GM23338 (cell line): ENCODE results near the gene LYZL6. TPM values are rescaled to one million over a fixed set of nuclear protein-coding genes. Genes with fewer than 3 reads are reported as not detected.

Experiments
- polyA plus RNA-seq: library from polyadenylated mRNA; unstranded; fragments of >200 nt; fragmentation: Nextera tagmentation; extraction: Ambion mirVana; gene quantifications from 2 replicates; pipeline ENCODE4 v1.2.1, GENCODE V29; 2016
- small RNA-seq: library from RNA; depleted of rRNA; stranded (forward); fragments of <200 nt; gene quantifications from one replicate; pipeline ENCODE3, GENCODE V24; 2014; ENCODE audit warnings: low replicate concordance
- total RNA-seq: library from RNA; depleted of rRNA; stranded (reverse); fragments of >200 nt; shearing (Covaris generic); gene quantifications from 2 replicates; pipeline ENCODE4 v1.2.3, GENCODE V29; 2014; rRNA removed

Gene LYZL6
- total and polyA plus RNA-seq, 2 experiments from 2014 or later, result not detected

Small RNAs within 50 kb of the gene (small RNA-seq; reads per million reads assigned to genes)
- gene RF00100, result 1,529 reads per million, percentile 100 among the genes with 10 or more reads in this experiment

Other genes starting within 250 kb of the LYZL6 start
- 23.1 and 26.2 TPM in 2 replicates for gene RASL10B, start 212.1 kb downstream of the LYZL6 start, total RNA-seq
- gene RASL10B, start 212.1 kb downstream of the LYZL6 start, polyA plus RNA-seq, result 6.2 and 7.1 TPM in 2 replicates
- gene GAS2L2, start 190.5 kb downstream of the LYZL6 start, total RNA-seq, result not detected in 2 replicates
- gene GAS2L2, start 190.5 kb downstream of the LYZL6 start, polyA plus RNA-seq, result 0.06 TPM in 1 of 2 replicates, not detected in the other
- 1.6 TPM in 1 of 2 replicates, not detected in the other for gene C17orf50, start 182.8 kb downstream of the LYZL6 start, total RNA-seq
- gene C17orf50, start 182.8 kb downstream of the LYZL6 start, polyA plus RNA-seq, result 0.37 and 0.74 TPM in 2 replicates
- gene MMP28, start 148.1 kb downstream of the LYZL6 start, total RNA-seq, result not detected in 2 replicates
- gene MMP28, start 148.1 kb downstream of the LYZL6 start, polyA plus RNA-seq, result not detected in 2 replicates
- gene TAF15, start 134.2 kb downstream of the LYZL6 start, total RNA-seq, result 109 and 148 TPM in 2 replicates
- 28.2 and 33.8 TPM in 2 replicates for gene TAF15, start 134.2 kb downstream of the LYZL6 start, polyA plus RNA-seq
- gene HEATR9, start 74.8 kb downstream of the LYZL6 start, total RNA-seq, result not detected in 2 replicates
- not detected in 2 replicates for gene HEATR9, start 74.8 kb downstream of the LYZL6 start, polyA plus RNA-seq
- not detected in 2 replicates for gene CCL5, start 63.4 kb downstream of the LYZL6 start, total RNA-seq
- gene CCL5, start 63.4 kb downstream of the LYZL6 start, polyA plus RNA-seq, result not detected in 2 replicates
- 3.9 and 5.2 TPM in 2 replicates for gene RDM1, start 12.9 kb downstream of the LYZL6 start, total RNA-seq
- gene RDM1, start 12.9 kb downstream of the LYZL6 start, polyA plus RNA-seq, result 7.3 and 8.8 TPM in 2 replicates
- not detected in 2 replicates for gene CCL16, start 37.8 kb upstream of the LYZL6 start, total RNA-seq
- not detected in 2 replicates for gene CCL16, start 37.8 kb upstream of the LYZL6 start, polyA plus RNA-seq
- gene CCL14, start 43.0 kb upstream of the LYZL6 start, total RNA-seq, result not detected in 2 replicates
- not detected in 2 replicates for gene CCL14, start 43.0 kb upstream of the LYZL6 start, polyA plus RNA-seq
- not detected in 2 replicates for gene CCL15, start 57.8 kb upstream of the LYZL6 start, total RNA-seq
- gene CCL15, start 57.8 kb upstream of the LYZL6 start, polyA plus RNA-seq, result not detected in 2 replicates
- gene CCL23, start 74.3 kb upstream of the LYZL6 start, total RNA-seq, result not detected in 2 replicates
- gene CCL23, start 74.3 kb upstream of the LYZL6 start, polyA plus RNA-seq, result not detected in 2 replicates
- gene CCL18, start 120.6 kb upstream of the LYZL6 start, total RNA-seq, result not detected in 2 replicates
- gene CCL18, start 120.6 kb upstream of the LYZL6 start, polyA plus RNA-seq, result not detected in 2 replicates
- not detected in 2 replicates for gene CCL3, start 146.4 kb upstream of the LYZL6 start, total RNA-seq
- 0.40 TPM in 1 of 2 replicates, not detected in the other for gene CCL3, start 146.4 kb upstream of the LYZL6 start, polyA plus RNA-seq
- gene CCL4, start 160.1 kb upstream of the LYZL6 start, total RNA-seq, result not detected in 2 replicates
- not detected in 2 replicates for gene CCL4, start 160.1 kb upstream of the LYZL6 start, polyA plus RNA-seq
- gene TBC1D3B, start 232.9 kb upstream of the LYZL6 start, total RNA-seq, result 0.54 and 1.3 TPM in 2 replicates
- gene TBC1D3B, start 232.9 kb upstream of the LYZL6 start, polyA plus RNA-seq, result 0.80 and 0.95 TPM in 2 replicates